Measurements from ENCODE around the gene IGSF8. TPM values are rescaled to one million over a fixed set of nuclear protein-coding genes. Genes with fewer than 3 reads are reported as not detected.

The IGSF8 gene
- total RNA-seq, 2 donors from 2014 or later, result 26.3 to 32.0 TPM

Other genes with a start within 250 kb of the IGSF8 start
- gene VSIG8, start 236.0 kb downstream of the IGSF8 start, total RNA-seq, result not detected
- 1 to 10 TPM; 2.0 to 2.8 TPM for gene CFAP45, start 198.5 kb downstream of the IGSF8 start, total RNA-seq
- gene TAGLN2, start 173.1 kb downstream of the IGSF8 start, total RNA-seq, result 100 to 1,000 TPM; 378 to 431 TPM
- under 1 TPM; 0.12 TPM for gene IGSF9, start 153.0 kb downstream of the IGSF8 start, total RNA-seq
- not detected for gene SLAMF9, start 144.4 kb downstream of the IGSF8 start, total RNA-seq
- gene PIGM, start 66.6 kb downstream of the IGSF8 start, total RNA-seq, result 1 to 10 TPM; 4.4 to 4.6 TPM
- under 1 TPM; 0.37 to 0.65 TPM for gene KCNJ10, start 28.5 kb downstream of the IGSF8 start, total RNA-seq
- gene KCNJ9, start 17.1 kb downstream of the IGSF8 start, total RNA-seq, result under 1 TPM in 1 of 2 donors, not detected in 1; 0.05 TPM
- not detected for gene ATP1A2, start 17.1 kb upstream of the IGSF8 start, total RNA-seq
- gene ATP1A4, start 53.0 kb upstream of the IGSF8 start, total RNA-seq, result not detected
- not detected for gene CASQ1, start 92.0 kb upstream of the IGSF8 start, total RNA-seq
- 10 to 100 TPM; 28.3 to 32.8 TPM for gene PEA15, start 106.8 kb upstream of the IGSF8 start, total RNA-seq
- 100 to 1,000 TPM; 246 to 280 TPM for gene DCAF8, start 163.9 kb upstream of the IGSF8 start, total RNA-seq
- 10 to 100 TPM; 48.8 to 49.1 TPM for gene PEX19, start 186.5 kb upstream of the IGSF8 start, total RNA-seq
- gene COPA, start 244.6 kb upstream of the IGSF8 start, total RNA-seq, result 100 to 1,000 TPM; 198 to 201 TPM
- gene NCSTN, start 244.8 kb upstream of the IGSF8 start, total RNA-seq, result 10 to 100 TPM; 65.2 to 66.3 TPM

Measured in activated T-cell treated with anti-CD3 and anti-CD28 coated beads, Interleukin-2, amount 50 U/mL, for 72 hours (primary cell).